ENCODE data around the gene EPN2.
"Not testable (repeated sequence)": the region's sequence is repeated elsewhere in the genome, so short reads cannot be mapped to it uniquely, and the experiment has no call there.

EPN2 gene

DNA sequence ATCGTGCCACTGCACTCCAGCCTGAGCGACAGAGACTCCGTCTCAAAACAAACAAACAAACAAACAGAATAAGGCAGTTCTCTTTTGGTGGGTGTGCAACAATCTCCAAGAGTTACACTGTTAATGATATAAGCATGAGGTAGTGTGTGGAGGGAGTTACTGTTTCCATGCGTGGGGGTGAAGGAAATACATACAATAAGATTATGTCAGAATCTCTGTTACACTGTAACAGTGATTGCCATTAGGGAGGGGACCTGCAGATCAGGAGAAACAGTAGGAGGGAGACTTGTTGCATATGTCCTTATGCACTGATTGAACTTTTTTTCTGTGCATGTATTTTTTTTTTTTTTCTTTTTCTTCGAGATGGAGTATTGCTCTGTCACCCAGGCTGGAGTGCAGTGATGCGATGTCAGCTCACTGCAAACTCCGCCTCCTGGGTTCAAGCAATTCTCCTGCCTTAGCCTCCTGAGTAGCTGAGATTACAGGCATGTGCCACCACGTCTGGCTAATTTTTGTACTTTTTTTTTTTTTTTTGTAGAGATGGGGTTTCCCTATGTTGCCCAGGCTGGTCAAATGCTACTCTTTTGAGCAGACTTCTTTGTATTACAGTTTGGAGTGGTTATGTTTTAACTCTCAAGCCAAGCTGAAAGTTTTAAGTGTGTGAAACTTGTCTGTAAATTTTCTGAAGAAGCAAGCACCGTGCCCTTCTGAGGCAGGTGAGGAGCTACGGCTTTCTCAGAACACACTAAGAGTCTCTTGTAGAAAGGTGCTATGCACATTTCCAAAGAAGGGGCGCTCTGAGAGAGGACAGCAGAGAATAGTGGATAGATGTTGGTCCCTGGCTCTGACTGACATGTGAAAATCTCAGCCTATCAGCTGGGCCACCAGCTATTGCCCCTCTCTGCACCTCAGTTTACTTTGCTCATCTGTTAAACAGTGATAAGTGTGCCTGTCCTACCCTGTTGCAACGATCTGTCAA is 10.3 kb upstream of the EPN2 start:
- not testable (repeated sequence) for H3K27me3 Mint-ChIP-seq, H3K9me3 Mint-ChIP-seq, DNase-seq, H3K27ac Mint-ChIP-seq, H3K4me3 Mint-ChIP-seq, H3K4me1 Mint-ChIP-seq, H3K36me3 Mint-ChIP-seq
- ATAC-seq (replicated peaks): peak; percentile 25 to 68

DNA sequence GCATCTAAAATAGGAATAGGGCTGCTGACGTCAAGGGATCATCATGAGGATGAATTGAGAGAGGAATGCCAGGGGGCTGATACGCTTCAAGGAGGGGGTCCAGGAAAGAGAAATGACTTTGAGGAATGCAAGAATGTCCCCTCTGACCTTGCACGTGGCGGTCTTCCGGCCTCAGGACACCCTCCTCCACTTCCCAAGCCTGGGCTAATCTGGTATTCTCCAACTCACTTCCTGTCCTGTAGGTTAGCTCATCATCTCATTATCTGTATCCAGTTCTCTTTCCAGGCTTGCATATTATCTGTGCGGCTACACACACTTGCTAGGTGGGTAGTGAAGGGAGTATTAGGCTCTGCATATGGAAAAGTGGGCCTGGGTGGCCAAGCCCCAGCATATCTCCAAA is 2.5 kb upstream of the EPN2 start:
- DNase-seq; H3K36me3 Mint-ChIP-seq; ATAC-seq (replicated peaks); H3K9me3 Mint-ChIP-seq; H3K27ac Mint-ChIP-seq; H3K27me3 Mint-ChIP-seq; H3K4me1 Mint-ChIP-seq; H3K4me3 Mint-ChIP-seq: not testable (repeated sequence)

- H3K27me3 Mint-ChIP-seq: not testable (repeated sequence)
- peak; percentile 69 to 72 for ATAC-seq (replicated peaks)
Observed at GRCh38 chr17:19236351-19237138, 621 bp upstream of the EPN2 start.

DNA sequence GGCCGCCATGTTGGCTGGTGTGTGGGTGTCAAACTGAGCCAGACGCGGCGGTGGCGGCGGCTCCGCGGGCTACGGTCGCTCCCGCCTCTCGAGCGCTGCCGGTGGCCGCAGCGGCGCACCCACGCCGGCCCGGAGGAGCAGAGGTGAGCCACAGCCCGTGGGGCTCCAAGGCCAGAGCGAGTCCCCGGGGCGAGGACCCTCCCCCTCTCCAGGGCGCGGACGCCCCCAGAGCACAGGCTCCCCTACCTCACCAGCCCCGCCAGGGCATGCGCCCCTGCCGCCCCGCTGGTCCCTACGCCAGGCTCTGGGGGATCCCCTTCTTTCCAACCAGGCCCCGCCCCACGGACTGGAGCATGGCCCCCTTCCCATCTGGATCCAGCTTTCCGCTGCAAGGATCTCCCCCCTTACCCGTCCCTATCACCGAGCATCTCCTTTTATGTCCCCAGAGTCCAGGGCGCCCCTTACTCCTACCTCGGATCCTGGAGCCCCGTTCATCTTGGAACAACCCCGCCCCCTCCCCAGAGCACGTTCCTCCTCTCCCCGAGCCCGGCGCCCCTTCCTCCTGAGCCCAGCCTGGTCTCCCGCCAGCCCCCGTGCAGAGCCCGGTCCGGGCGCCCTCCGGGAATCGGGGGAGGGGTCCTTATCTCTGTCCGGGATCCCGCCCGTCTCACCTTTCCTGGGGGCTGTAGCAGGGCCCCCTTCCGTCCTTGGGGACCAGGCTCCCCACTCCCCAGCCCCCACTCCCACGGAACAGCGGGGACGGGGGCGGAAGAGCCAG is 412 bp downstream of the EPN2 start:
- Mint-ChIP-seq H3K9me3 (no peaks in the 10 kb centered on the region), H3K36me3 (peaks cover 2 to 3% of the 10 kb centered on the region in 2 donors), H3K27ac (peak overlapping the region; percentile 51), H3K4me3 (peak overlapping the region; percentile 86 to 95), H3K27me3 (no peaks in the 10 kb centered on the region), H3K4me1 (peaks cover 5 to 9% of the 10 kb centered on the region in 2 donors)
- ATAC-seq (replicated peaks): peak; percentile 75 to 82
- peak; percentile 43 for DNase-seq

More at GRCh38 chr17:19236351-19237138, 621 bp upstream of the EPN2 start:
- H3K9me3 Mint-ChIP-seq, H3K4me1 Mint-ChIP-seq, H3K27ac Mint-ChIP-seq, H3K4me3 Mint-ChIP-seq, H3K36me3 Mint-ChIP-seq, DNase-seq: not testable (repeated sequence)

DNA sequence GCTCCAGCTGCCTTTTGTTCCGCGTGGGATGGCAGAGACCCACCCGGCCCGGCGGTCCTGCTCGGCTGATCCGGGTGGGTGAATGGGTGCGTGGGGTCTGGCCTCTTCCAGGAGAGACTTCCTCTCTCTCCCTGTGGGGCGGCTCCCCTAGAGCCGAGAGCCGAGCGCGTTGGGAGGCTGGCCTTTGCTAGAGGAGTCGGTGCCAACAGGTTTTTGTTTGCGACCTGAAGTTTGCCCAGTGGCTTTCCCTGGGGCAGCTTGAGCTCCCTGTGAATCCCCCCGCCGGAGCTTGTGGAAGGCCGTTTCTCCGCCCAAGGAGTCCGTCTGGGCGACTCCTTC is 970 bp downstream of the EPN2 start:
- DNase-seq: no peak
- peak overlapping the region; percentile 86 to 95 for H3K4me3 Mint-ChIP-seq
- H3K27me3 Mint-ChIP-seq: no peaks in the 10 kb centered on the region

DNA sequence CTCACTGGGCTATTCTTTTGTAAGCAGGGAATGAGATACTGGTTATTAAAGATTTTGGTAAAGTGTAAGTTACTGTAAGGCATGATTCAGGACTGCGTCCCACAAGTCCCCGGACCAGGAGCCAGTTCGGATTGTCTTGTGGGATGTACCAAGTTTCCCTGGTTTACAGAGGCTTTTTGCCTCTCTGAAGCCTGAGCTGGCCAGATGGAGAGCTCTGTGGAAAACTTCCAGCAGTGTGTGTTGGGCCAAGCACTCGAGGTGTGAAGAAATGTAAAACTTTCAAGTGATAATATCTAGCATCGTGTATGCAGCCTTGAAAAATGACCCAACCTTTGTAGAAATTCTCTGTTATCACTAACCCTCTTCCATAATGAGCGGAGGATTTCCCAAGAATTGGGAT is 2.4 kb downstream of the EPN2 start:
- no peak for ATAC-seq (replicated peaks)
- Mint-ChIP-seq H3K4me3 (no peak overlapping the region), H3K27ac (peak overlapping the region; percentile 5), H3K36me3 (peaks cover 3 to 5% of the 10 kb centered on the region in 2 donors), H3K4me1 (peaks cover 8 to 15% of the 10 kb centered on the region in 2 donors), H3K9me3 (no peaks in the 10 kb centered on the region), H3K27me3 (peaks cover 0 to 6% of the 10 kb centered on the region in 2 donors)
- no peak for DNase-seq

More for the DNA sequence above, 970 bp downstream of the EPN2 start:
- peaks cover 2 to 3% of the 10 kb centered on the region in 2 donors for H3K36me3 Mint-ChIP-seq
- peak overlapping the region; percentile 51 for H3K27ac Mint-ChIP-seq
- H3K4me1 Mint-ChIP-seq: peaks cover 5 to 9% of the 10 kb centered on the region in 2 donors
- no peak for ATAC-seq (replicated peaks)
- H3K9me3 Mint-ChIP-seq: no peaks in the 10 kb centered on the region

DNA sequence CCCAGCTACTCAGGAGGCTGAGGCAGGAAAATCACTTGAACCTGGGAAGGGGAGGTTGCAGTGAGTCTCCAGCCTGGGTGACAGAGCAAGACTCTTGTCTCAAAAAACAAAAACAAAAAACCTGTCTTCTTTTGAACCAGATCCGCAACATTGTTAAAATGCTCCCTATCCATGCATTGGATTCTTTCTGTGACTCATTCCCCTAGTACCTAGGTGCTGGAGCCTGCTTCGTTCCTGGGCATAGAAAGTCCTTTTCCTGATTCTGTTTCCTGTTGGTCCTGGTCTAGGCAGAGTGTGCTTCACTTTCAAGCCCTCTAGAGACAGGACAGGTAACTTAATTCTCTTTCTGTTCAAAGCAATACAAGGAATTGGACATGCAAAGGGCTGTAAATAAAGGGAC is 5.2 kb downstream of the EPN2 start:
- no peak overlapping the region for H3K4me3 Mint-ChIP-seq
- no peak for ATAC-seq (replicated peaks)
- peaks cover 3 to 5% of the 10 kb centered on the region in 2 donors for H3K36me3 Mint-ChIP-seq

DNA sequence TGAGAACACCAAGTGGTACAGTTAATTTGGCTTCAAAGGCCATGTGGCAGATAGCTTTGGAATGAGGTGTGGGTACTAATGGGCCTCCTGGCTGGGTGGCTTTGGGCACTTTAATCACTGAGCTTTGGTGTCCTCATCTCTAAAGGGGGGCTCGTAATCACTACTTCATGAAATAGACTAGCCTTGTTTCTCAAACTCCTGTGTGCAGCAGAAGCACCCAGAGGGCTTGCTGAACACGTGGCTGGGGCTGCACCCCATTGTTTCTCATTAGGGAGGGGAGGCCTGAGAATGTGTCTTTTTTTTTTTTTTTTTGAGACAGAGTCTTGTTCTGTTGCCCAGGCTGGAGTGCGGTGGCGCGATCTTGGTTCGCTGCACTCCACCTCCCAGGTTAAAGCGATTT is 5.8 kb downstream of the EPN2 start:
- H3K9me3 Mint-ChIP-seq: no peaks in the 10 kb centered on the region
- peaks cover 3 to 5% of the 10 kb centered on the region in 2 donors for H3K36me3 Mint-ChIP-seq
- DNase-seq (no peak), ATAC-seq (replicated peaks) (no peak)
- no peak overlapping the region for H3K27ac Mint-ChIP-seq
- peaks cover 17 to 23% of the 10 kb centered on the region in 2 donors for H3K4me1 Mint-ChIP-seq
- H3K27me3 Mint-ChIP-seq: peaks cover 0 to 6% of the 10 kb centered on the region in 2 donors
- no peak overlapping the region for H3K4me3 Mint-ChIP-seq

More for the DNA sequence above, 5.2 kb downstream of the EPN2 start:
- Mint-ChIP-seq H3K27me3 (peaks cover 0 to 6% of the 10 kb centered on the region in 2 donors), H3K9me3 (no peaks in the 10 kb centered on the region), H3K27ac (no peak overlapping the region), H3K4me1 (peaks cover 11 to 19% of the 10 kb centered on the region in 2 donors)
- no peak for DNase-seq

DNA sequence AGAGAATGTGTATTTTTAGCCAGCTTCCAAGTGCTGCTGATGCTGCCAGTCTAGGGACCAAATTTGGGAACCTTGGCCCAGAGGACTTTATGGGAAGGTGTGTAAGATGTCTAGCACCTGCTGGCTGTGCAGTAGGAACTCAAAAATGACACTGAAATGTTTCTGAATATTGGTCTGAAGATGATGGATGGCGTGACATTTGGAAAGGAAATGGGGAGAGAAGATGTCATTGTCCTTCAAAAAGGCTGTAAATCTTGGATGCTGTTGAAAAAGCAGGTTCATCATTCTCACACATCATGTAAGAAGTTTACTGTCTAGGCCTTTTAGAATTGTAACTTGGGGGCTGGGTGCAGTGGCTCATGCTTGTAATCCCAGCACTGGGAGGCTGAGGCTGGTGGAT is 6.7 kb downstream of the EPN2 start:
- Mint-ChIP-seq H3K4me1 (peaks cover 21 to 25% of the 10 kb centered on the region in 2 donors), H3K27ac (no peak overlapping the region), H3K27me3 (peaks cover 0 to 6% of the 10 kb centered on the region in 2 donors), H3K9me3 (no peaks in the 10 kb centered on the region), H3K36me3 (peaks cover 3 to 5% of the 10 kb centered on the region in 2 donors), H3K4me3 (no peak overlapping the region)
- ATAC-seq (replicated peaks): no peak
- DNase-seq: no peak

GRCh38 chr17:19244357-19244756 is 7.2 kb downstream of the EPN2 start:
- no peak overlapping the region for H3K27ac Mint-ChIP-seq
- H3K27me3 Mint-ChIP-seq: peaks cover 0 to 6% of the 10 kb centered on the region in 2 donors
- H3K36me3 Mint-ChIP-seq: peaks cover 3 to 5% of the 10 kb centered on the region in 2 donors
- H3K4me3 Mint-ChIP-seq: no peak overlapping the region
- ATAC-seq (replicated peaks): no peak
- DNase-seq: no peak
- H3K9me3 Mint-ChIP-seq: no peaks in the 10 kb centered on the region
- H3K4me1 Mint-ChIP-seq: peaks cover 21 to 31% of the 10 kb centered on the region in 2 donors

GRCh38 chr17:19244781-19245180 is 7.6 kb downstream of the EPN2 start:
- no peak for ATAC-seq (replicated peaks)
- Mint-ChIP-seq H3K27me3 (peaks cover 0 to 6% of the 10 kb centered on the region in 2 donors), H3K4me3 (no peak overlapping the region), H3K4me1 (peaks cover 21 to 31% of the 10 kb centered on the region in 2 donors), H3K9me3 (no peaks in the 10 kb centered on the region), H3K27ac (no peak overlapping the region), H3K36me3 (peaks cover 3 to 5% of the 10 kb centered on the region in 2 donors)
- no peak for DNase-seq

GRCh38 chr17:19247473-19247872 is 10.3 kb downstream of the EPN2 start:
- Mint-ChIP-seq H3K4me1 (peaks cover 24 to 31% of the 10 kb centered on the region in 2 donors), H3K4me3 (no peak overlapping the region), H3K27me3 (peaks cover 0 to 13% of the 10 kb centered on the region in 2 donors), H3K36me3 (peaks cover 0 to 5% of the 10 kb centered on the region in 2 donors), H3K27ac (no peak overlapping the region), H3K9me3 (no peaks in the 10 kb centered on the region)
- ATAC-seq (replicated peaks) (no peak), DNase-seq (no peak)

GRCh38 chr17:19248151-19248927 is 11.2 kb downstream of the EPN2 start:
- ATAC-seq (replicated peaks) (no peak), DNase-seq (no peak)
- peaks cover 24 to 31% of the 10 kb centered on the region in 2 donors for H3K4me1 Mint-ChIP-seq
- no peak overlapping the region for H3K27ac Mint-ChIP-seq
- H3K36me3 Mint-ChIP-seq: peaks cover 0 to 5% of the 10 kb centered on the region in 2 donors
- peaks cover 0 to 13% of the 10 kb centered on the region in 2 donors for H3K27me3 Mint-ChIP-seq
- no peaks in the 10 kb centered on the region for H3K9me3 Mint-ChIP-seq
- no peak overlapping the region for H3K4me3 Mint-ChIP-seq

Measured in stimulated activated naive B cell treated with anti-CD40 and anti-IgM and Interleukin-4, amounts not matched to agents 10 μg/mL and 1 μg/mL and 100 μg/mL, for 72 hours (primary cell).